GM10266 (cell line): ENCODE results near the gene GRAMD4.

ENCODE experiments used
- DNase-seq: peaks from one replicate; pipeline ENCODE4 v3.0.0; 2012; ENCODE audit errors: extremely low spot score
- TF ChIP-seq, protein P1 (sequence below): IDR thresholded peaks from 2 replicates; pipeline ENCODE4 v1.5.1; 2012; ENCODE audit warnings: mild to moderate bottlenecking, low read depth; ENCODE audit not compliant: control insufficient read depth, insufficient read depth; ENCODE audit errors: missing control alignments

Gene GRAMD4

DNA sequence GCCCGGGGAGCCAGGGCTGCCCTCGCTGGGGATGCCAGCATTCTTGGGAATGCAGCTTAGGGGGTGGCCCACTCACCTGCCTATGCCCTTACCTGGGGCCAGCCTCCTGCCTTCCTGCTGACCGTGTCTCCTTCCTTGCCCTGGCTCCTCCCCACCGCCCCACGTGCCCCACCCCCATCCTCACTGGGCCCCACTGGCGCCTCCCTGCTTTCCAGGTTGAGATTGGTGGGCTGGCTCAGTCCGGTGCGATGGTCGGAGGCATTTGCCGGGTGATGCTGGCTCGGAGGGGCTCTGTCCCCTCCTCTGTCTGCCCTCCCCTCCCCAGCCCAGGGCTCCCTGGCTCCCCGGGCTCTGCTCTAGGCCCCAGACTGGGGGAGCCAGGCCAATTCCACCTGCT lies 34.1 kb upstream of the GRAMD4 start:
- TF ChIP-seq, protein P1, sequence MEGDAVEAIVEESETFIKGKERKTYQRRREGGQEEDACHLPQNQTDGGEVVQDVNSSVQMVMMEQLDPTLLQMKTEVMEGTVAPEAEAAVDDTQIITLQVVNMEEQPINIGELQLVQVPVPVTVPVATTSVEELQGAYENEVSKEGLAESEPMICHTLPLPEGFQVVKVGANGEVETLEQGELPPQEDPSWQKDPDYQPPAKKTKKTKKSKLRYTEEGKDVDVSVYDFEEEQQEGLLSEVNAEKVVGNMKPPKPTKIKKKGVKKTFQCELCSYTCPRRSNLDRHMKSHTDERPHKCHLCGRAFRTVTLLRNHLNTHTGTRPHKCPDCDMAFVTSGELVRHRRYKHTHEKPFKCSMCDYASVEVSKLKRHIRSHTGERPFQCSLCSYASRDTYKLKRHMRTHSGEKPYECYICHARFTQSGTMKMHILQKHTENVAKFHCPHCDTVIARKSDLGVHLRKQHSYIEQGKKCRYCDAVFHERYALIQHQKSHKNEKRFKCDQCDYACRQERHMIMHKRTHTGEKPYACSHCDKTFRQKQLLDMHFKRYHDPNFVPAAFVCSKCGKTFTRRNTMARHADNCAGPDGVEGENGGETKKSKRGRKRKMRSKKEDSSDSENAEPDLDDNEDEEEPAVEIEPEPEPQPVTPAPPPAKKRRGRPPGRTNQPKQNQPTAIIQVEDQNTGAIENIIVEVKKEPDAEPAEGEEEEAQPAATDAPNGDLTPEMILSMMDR: no peak
- DNase-seq: no peak

DNA sequence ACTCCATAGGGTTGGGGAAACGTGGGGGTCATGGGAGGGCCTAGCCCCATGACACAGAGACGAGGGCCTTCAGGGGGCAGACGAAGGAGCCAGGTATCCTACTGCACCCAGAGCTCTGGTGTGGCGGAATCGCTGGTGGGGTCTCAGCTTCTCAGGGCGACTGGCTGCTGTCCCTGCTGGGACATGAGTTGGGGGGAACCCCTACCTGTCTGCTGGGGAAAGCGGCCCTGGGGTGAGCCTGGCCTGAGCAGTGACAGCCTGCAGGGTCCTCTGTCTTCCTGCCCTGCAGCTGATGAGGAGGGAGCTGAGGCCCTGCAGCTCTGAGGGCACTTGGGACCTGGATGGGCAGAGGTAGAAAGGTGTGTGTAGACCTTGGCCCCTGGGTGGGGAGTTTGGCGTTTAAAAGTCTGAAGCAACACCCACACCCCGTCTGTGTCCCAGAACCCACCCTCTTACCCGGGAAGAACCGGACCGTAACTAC lies 33.6 kb upstream of the GRAMD4 start:
- TF ChIP-seq, protein P1: no peak
- no peak for DNase-seq

DNA sequence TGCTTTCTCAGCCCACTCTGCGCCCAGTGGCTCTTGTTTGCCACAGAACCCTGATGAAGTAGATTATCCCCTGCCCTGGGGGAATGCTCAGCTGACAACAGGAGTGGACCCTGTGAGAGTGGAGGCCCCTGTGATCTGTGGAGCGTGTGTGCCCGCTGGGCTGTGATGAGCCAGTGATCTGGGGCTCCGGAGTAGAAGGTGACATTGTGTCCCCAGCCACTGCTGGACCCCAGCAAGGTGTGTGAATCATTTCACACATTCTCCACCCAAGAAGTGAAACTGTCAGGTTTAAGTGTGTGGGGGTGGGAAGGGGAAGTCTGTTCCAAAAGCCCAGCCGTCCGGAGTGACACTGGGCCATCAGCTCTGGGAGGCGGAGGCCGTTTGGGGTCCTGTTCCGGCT lies 33.1 kb upstream of the GRAMD4 start:
- TF ChIP-seq, protein P1: no peak
- peak; percentile 76 for DNase-seq

DNA sequence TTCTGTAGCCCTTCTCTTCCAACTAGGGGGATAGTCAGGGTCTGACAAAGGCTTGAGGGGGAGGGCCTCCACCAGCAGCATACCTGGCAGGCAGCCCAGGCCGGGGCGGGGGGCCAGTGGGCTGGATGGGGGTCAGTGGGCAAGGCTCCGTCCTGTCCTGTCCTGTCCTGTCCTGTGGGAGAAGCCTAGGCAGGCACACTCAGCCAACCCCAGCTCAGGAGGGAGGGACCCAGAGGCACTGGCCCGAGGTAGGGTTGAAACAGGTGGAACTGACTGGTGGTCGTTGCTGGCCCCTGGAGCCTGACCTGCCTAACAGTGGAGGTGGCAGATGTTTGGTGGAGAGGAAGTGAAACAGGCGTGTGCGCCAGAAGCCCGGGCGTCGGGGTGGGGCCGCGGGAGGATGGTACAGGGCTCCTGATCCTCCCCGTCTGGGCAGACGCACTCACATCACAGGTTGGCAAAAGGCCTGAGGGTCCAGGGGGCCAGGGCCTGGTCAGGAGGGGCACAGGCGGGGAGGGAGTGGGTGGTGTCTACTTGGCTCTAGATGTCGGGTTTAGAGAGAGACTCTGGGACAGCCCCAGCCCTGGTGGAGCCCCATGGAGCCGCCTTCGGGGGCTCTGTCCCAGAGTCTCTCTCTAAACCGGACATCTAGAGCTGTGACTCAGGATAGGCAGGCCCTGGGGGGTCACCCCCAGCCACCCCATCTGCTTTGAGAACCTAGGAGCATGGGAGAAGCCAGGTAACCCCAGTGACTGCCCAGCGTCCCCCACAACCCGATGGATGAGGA lies 32.5 kb upstream of the GRAMD4 start:
- TF ChIP-seq, protein P1: no peak
- DNase-seq: peak; percentile 69

DNA sequence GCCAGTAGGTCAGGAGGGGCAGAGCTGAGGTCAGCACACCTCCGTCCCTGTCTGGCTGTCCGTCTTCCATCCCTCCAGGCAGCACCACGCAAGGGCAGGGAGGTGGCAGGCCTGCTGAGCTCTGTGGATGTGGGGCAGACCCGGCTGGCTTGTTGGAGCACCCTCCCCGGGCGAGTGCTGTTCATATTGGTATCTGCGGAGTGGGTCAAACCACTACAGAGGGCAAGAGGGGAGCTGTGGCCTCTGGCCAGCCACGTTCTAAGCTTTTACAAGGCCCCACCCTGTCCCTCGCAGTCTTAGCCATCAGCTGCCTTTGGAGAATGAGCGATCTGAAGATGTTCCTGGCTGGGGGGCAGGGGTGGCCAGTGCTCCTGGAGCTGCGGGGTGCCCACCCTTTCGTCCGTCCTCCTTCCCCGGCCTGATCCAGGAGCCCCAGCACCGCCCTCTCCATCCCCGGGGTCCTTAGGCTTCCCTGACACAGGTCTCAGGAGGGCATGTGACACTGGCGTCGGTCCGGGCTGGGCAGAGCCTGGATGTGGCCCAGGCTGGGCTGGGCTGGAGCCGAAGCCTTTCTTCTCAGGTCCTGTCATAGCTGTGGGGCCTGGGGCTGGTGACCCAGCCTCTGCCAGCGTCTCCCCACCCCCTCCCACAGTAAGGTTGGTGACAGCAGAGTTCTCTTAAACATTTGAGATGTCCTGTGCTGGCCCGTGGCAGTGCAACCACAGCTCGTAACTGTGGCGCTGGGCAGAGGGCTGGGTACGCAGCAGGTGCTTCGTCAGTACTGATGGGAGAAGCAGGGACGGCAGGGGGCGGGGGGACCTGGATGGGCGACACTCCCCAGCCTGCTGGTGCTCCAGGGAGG lies 31.7 kb upstream of the GRAMD4 start:
- TF ChIP-seq, protein P1: no peak
- no peak for DNase-seq

DNA sequence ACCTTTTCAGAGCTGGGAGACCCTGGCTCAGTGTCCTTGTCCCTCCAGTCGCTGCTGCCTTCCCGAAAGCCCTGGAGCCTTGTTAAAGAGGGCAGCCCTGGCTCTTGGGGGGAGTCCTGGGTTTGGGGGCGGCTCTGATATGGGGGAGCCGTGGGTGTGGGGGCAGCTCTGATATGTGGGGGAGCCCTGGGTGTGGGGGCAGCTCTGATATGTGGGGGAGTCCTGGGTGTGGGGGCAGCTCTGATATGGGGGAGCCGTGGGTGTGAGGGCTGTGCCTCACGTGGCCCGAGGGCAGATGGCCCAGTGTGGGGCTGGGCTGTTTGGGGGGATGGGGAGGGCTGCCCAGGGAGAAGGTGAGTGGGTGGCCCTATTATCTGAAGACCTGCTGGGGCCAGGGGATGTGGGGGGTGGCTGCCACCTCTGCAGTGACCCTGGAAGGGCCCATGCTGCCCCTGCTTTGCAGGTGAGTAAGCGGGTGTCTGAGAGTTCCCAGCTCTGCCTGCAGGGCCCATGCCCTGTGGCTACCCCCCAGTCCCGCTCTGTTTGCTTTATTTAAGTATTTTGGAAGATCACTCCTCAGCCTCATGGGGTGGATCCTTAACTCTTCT lies 30.9 kb upstream of the GRAMD4 start:
- TF ChIP-seq, protein P1: no peak
- DNase-seq: no peak
